HCT116 (cell line): Measurements from ENCODE around the gene FAM193B. TPM values are rescaled to one million over a fixed set of nuclear protein-coding genes. Genes with fewer than 3 reads are reported as not detected.

Experiments used
- ATAC-seq: fragments of 200-7000 bp; cut with Tn5 transposase; 2 replicates; pipeline ENCODE4 v1.9.1; 2020; ENCODE audit warnings: mild to moderate bottlenecking, moderate library complexity
- BruUV-seq: library from RNA; stranded (reverse); fragments of 400-500 nt; replicated peaks from 2 replicates; lab custom pipeline; 2021; lab: Mats Ljungman, UMichigan
- CTCF ChIA-PET: fragments of 300-600 bp; sonication (Branson Sonifier 250); formaldehyde crosslinking; loops from one replicate; lab custom pipeline; 2021; ENCODE audit warnings: antibody characterized with exemption; lab: Charles Lee
- POLR2A ChIA-PET: fragments of 300-600, 350-600 bp; sonication (Branson Sonifier 250); formaldehyde crosslinking; loops from one replicate; lab custom pipeline; 2021; ENCODE audit warnings: antibody characterized with exemption; lab: Charles Lee
- RAD21 ChIA-PET, 2 experiments: fragments of 300-600 bp; sonication (Branson Sonifier 250); formaldehyde crosslinking; loops; one replicate each; lab custom pipeline; 2023; ENCODE audit warnings: low total read pairs in 2 of 2; ENCODE audit not compliant: uncharacterized antibody in 2 of 2, unreplicated experiment in 2 of 2, low non-redundant PET in 1 of 2; lab: Charles Lee
- DNase-seq: peaks from one replicate; pipeline ENCODE4 v3.0.0-alpha.2; 2010; ENCODE audit warnings: low read depth, low spot score
- H2AFZ ChIP-seq: fragments of 200-600 bp; shearing (Covaris generic), sonication (generic); 2 replicates; pipeline ENCODE4 v1.6.1; 2017; ENCODE audit warnings: low read depth, mixed run types, mixed read lengths, antibody characterized with exemption, low read length; ENCODE audit not compliant: poor library complexity, severe bottlenecking
- H3K27ac ChIP-seq: 2 replicates; pipeline ENCODE4 v1.5.1; 2012; ENCODE audit warnings: low read depth, low read length
- H3K27me3 ChIP-seq: fragments of 200-600 bp; sonication (generic); 2 replicates; pipeline ENCODE4 v1.6.1; 2016; ENCODE audit warnings: mixed run types, low read length, mixed read lengths; ENCODE audit not compliant: insufficient read depth
- H3K36me3 ChIP-seq, 2 experiments: fragments of 200-500 bp in 1 of 2; fragments of 200-600 bp in 1 of 2; sonication (Bioruptor generic) in 1 of 2; sonication (generic) in 1 of 2; 2 replicates each; pipeline versions ENCODE4 v1.5.1 to v1.6.1; 2014 to 2016; ENCODE audit warnings: low read length in 2 of 2, inconsistent platforms in 1 of 2, mixed read lengths in 1 of 2, mixed run types in 1 of 2; ENCODE audit not compliant: insufficient read depth in 2 of 2, control insufficient read depth in 1 of 2
- H3K4me1 ChIP-seq, 2 experiments: fragments of 200-600 bp in 1 of 2; sonication (generic) in 1 of 2; 2 replicates each; pipeline versions ENCODE4 v1.5.1 to v1.6.1; 2012 to 2017; ENCODE audit warnings: low read length in 2 of 2, inconsistent platforms in 1 of 2, mild to moderate bottlenecking in 1 of 2, mixed read lengths in 1 of 2, mixed run types in 1 of 2, moderate library complexity in 1 of 2; ENCODE audit not compliant: insufficient read depth in 2 of 2, control insufficient read depth in 1 of 2
- H3K4me2 ChIP-seq: fragments of 200-600 bp; sonication (generic); 2 replicates; pipeline ENCODE4 v1.6.1; 2017; ENCODE audit warnings: mixed run types, low read length, mixed read lengths
- H3K4me3 ChIP-seq, 2 experiments: fragments of 200-600 bp in 1 of 2; sonication (generic) in 1 of 2; replicated peaks in 1 of 2; 2 replicates each; pipeline ENCODE4 v1.5.1; 2011 to 2016; ENCODE audit warnings: low read length in 2 of 2, control low read depth in 1 of 2, low read depth in 1 of 2, mild to moderate bottlenecking in 1 of 2, mixed read lengths in 1 of 2, mixed run types in 1 of 2
- H3K79me2 ChIP-seq: fragments of 200-600 bp; sonication (generic); 2 replicates; pipeline ENCODE4 v1.6.1; 2017; ENCODE audit warnings: mild to moderate bottlenecking, mixed run types, low read length, moderate library complexity, mixed read lengths; ENCODE audit not compliant: insufficient read depth
- H3K9ac ChIP-seq: fragments of 200-600 bp; sonication (generic); 2 replicates; pipeline ENCODE4 v1.6.1; 2016; ENCODE audit warnings: low read length, mixed read lengths
- H3K9me2 ChIP-seq: fragments of 200-600 bp; sonication (generic), shearing (Covaris generic); 2 replicates; pipeline ENCODE4 v1.6.1; 2017; ENCODE audit warnings: mixed run types, mild to moderate bottlenecking, moderate library complexity; ENCODE audit not compliant: insufficient read depth
- H3K9me3 ChIP-seq, 2 experiments: fragments of 200-500 bp in 1 of 2; fragments of 200-600 bp in 1 of 2; sonication (Bioruptor generic) in 1 of 2; sonication (generic) in 1 of 2; 2 replicates each; pipeline ENCODE4 v1.6.1; 2014 to 2017; ENCODE audit warnings: low read length in 2 of 2, mixed read lengths in 2 of 2, inconsistent platforms in 1 of 2, low read depth in 1 of 2, mild to moderate bottlenecking in 1 of 2, mixed run types in 1 of 2, moderate library complexity in 1 of 2; ENCODE audit not compliant: control insufficient read depth in 1 of 2, insufficient read depth in 1 of 2
- H4K20me1 ChIP-seq: fragments of 200-600 bp; sonication (generic), shearing (Covaris generic); 2 replicates; pipeline ENCODE4 v1.6.1; 2017; ENCODE audit warnings: mixed run types, mild to moderate bottlenecking, moderate library complexity; ENCODE audit not compliant: insufficient read depth
- ATF3 ChIP-seq: IDR thresholded peaks from 2 replicates; pipeline ENCODE4 v1.6.1; 2012
- CEBPB ChIP-seq: IDR thresholded peaks from 2 replicates; pipeline ENCODE4 v1.6.1; 2012; ENCODE audit warnings: low read depth
- EGR1 ChIP-seq: IDR thresholded peaks from 2 replicates; pipeline ENCODE4 v1.6.1; 2012; ENCODE audit warnings: low read depth
- FOSL1 ChIP-seq: IDR thresholded peaks from 2 replicates; pipeline ENCODE4 v1.6.1; 2012; ENCODE audit warnings: low read depth
- JUND ChIP-seq: IDR thresholded peaks from 2 replicates; pipeline ENCODE4 v1.6.1; 2012
- POLR2AphosphoS5 ChIP-seq: IDR thresholded peaks from 2 replicates; pipeline ENCODE4 v1.6.1; 2011; ENCODE audit warnings: mild to moderate bottlenecking, low read depth, low read length, moderate library complexity
- RAD21 ChIP-seq: IDR thresholded peaks from 2 replicates; pipeline ENCODE4 v1.6.1; 2012; ENCODE audit warnings: low read depth, mild to moderate bottlenecking
- SIN3A ChIP-seq: IDR thresholded peaks from 2 replicates; pipeline ENCODE4 v1.6.1; 2012; ENCODE audit warnings: low read depth
- SP1 ChIP-seq: IDR thresholded peaks from 2 replicates; pipeline ENCODE4 v1.6.1; 2012; ENCODE audit warnings: low read depth
- SRF ChIP-seq: IDR thresholded peaks from 2 replicates; pipeline ENCODE4 v1.6.1; 2012; ENCODE audit warnings: low read depth
- TCF7L2 ChIP-seq: IDR thresholded peaks from 2 replicates; pipeline ENCODE4 v1.7.0; 2011; ENCODE audit warnings: borderline replicate concordance, inconsistent platforms; ENCODE audit not compliant: insufficient read depth, insufficient read length; ENCODE audit errors: extremely low read depth
- ZFX ChIP-seq: fragments of 450-650 bp; IDR thresholded peaks from 2 replicates; pipeline ENCODE4 v1.6.1; 2017
- intact Hi-C: fragments of 100-400 bp; cut with micrococcal nuclease; formaldehyde crosslinking; loops from 2 replicates; pipeline ENCODE4 v1.10.0; 2022
- total RNA-seq: library from RNA; stranded (reverse); gene quantifications from one replicate; pipeline ENCODE4 v1.2.1, GENCODE V29; 2021; ENCODE audit not compliant: unreplicated experiment
- TF ChIP-seq, protein P1 (sequence below): IDR thresholded peaks from 2 replicates; pipeline ENCODE4 v1.6.1; 2012; ENCODE audit warnings: low read depth

FAM193B gene
- total RNA-seq, 1 experiment from 2014 or later: 54.0 TPM

- no peaks in the 10 kb centered on the region for H3K79me2 ChIP-seq
- DNase-seq (no peak), ATAC-seq (no peak)
- ChIA-PET RAD21 (no interaction called here), CTCF (interaction anchor here (1.0 to 2.9 kb wide), 4 partner anchors 17 to 89 kb away, joined by 3 to 11 read pairs (median 4); no protein-coding TSS in a partner anchor), POLR2A (interaction anchor here (1.9 to 6.3 kb wide), 2 partner anchors 8 to 16 kb away, joined by 5 to 54 read pairs; partner anchors contain the start of gene PDLIM7)
- H3K9me3 ChIP-seq: no peaks in the 10 kb centered on the region
- no peak overlapping the region for H3K4me3 ChIP-seq
- H3K4me2 ChIP-seq: no peak overlapping the region
- intact Hi-C loops: no loop called here
- H3K36me3 ChIP-seq: no peaks in the 10 kb centered on the region
- H3K9ac ChIP-seq: no peak overlapping the region
- H3K27ac ChIP-seq: no peak overlapping the region
- no peaks in the 10 kb centered on the region for H3K9me2 ChIP-seq
- no peaks in the 10 kb centered on the region for H3K27me3 ChIP-seq
- no peaks in the 10 kb centered on the region for H4K20me1 ChIP-seq
- TF ChIP-seq SRF (no peak), POLR2AphosphoS5 (peak; percentile 39)
- BruUV-seq: no TSS peak
- peaks cover 2 to 21% of the 10 kb centered on the region in 2 experiments; a peak in 2 of 4 replicates for H3K4me1 ChIP-seq
- no peak overlapping the region for H2AFZ ChIP-seq
Measured at GRCh38 chr5:177478711-177479646, 75.4 kb downstream of the FAM193B start.

DNA sequence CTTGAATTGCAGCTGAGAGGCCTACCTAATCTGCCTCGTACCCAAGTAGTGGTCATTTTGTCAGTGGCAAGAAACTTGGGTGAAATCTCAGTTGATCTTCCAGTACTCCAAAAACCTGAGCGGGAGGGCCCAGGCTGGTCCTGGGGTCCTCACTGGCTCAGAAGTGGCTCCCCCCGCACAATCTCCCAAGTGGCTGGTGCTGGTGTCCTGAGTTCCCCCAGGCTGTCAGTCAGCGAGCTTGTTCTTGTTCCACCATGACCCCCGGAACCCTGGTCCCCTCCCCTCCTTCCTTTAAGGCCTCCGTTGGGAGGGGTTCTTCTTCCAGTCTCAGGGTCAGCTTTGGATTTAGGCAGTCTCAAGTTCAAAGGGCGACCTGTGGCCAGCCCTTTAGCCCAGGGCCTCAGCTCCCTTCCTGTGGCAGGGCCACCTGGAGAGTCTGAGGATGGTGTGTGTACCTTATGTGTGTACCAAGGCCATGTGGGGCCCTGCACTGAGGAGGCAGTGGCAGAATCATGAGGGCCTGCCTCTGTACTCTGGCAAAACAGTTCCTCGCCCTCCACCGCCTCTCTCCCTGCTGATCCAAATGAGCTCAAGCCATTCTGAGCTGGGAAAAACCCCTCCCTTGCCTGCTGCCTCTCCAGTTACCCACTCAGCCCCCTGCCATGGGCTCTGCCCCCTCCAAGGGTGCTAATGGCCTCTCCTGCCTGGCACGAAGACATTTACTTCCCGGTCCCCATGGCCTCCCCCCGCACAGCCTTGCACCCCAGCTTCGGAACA is 76.5 kb downstream of the FAM193B start:
- RAD21 ChIA-PET: no interaction called here
- no peak for ATAC-seq
- no TSS peak for BruUV-seq
- H3K9ac ChIP-seq: no peak overlapping the region
- no peak for DNase-seq
- POLR2A ChIA-PET: interaction anchor here (1.9 to 6.3 kb wide), 2 partner anchors 9 to 17 kb away, joined by 5 to 54 read pairs; partner anchors contain the start of gene PDLIM7
- H3K27ac ChIP-seq: no peak overlapping the region
- H3K9me3 ChIP-seq: no peaks in the 10 kb centered on the region
- no peaks in the 10 kb centered on the region for H4K20me1 ChIP-seq
- peaks cover 4 to 23% of the 10 kb centered on the region in 2 experiments; a peak in 2 of 4 replicates for H3K4me1 ChIP-seq
- H3K79me2 ChIP-seq: no peaks in the 10 kb centered on the region
- H3K36me3 ChIP-seq: no peaks in the 10 kb centered on the region
- CTCF ChIA-PET: interaction anchor here (1.1 to 2.9 kb wide), 4 partner anchors 18 to 88 kb away, joined by 3 to 11 read pairs (median 6); partner anchors contain the start of gene PDLIM7
- no peak overlapping the region for H3K4me3 ChIP-seq
- H3K27me3 ChIP-seq: no peaks in the 10 kb centered on the region
- H3K9me2 ChIP-seq: no peaks in the 10 kb centered on the region
- intact Hi-C loops: no loop called here
- no peak for TF ChIP-seq SP1
- TF ChIP-seq ATF3: no peak
- no peak for TF ChIP-seq POLR2AphosphoS5
- no peak for TF ChIP-seq SIN3A
- no peak for TF ChIP-seq ZFX
- TF ChIP-seq FOSL1: no peak
- no peak for TF ChIP-seq EGR1
- no peak for TF ChIP-seq TCF7L2
- no peak for TF ChIP-seq RAD21
- TF ChIP-seq, protein P1, sequence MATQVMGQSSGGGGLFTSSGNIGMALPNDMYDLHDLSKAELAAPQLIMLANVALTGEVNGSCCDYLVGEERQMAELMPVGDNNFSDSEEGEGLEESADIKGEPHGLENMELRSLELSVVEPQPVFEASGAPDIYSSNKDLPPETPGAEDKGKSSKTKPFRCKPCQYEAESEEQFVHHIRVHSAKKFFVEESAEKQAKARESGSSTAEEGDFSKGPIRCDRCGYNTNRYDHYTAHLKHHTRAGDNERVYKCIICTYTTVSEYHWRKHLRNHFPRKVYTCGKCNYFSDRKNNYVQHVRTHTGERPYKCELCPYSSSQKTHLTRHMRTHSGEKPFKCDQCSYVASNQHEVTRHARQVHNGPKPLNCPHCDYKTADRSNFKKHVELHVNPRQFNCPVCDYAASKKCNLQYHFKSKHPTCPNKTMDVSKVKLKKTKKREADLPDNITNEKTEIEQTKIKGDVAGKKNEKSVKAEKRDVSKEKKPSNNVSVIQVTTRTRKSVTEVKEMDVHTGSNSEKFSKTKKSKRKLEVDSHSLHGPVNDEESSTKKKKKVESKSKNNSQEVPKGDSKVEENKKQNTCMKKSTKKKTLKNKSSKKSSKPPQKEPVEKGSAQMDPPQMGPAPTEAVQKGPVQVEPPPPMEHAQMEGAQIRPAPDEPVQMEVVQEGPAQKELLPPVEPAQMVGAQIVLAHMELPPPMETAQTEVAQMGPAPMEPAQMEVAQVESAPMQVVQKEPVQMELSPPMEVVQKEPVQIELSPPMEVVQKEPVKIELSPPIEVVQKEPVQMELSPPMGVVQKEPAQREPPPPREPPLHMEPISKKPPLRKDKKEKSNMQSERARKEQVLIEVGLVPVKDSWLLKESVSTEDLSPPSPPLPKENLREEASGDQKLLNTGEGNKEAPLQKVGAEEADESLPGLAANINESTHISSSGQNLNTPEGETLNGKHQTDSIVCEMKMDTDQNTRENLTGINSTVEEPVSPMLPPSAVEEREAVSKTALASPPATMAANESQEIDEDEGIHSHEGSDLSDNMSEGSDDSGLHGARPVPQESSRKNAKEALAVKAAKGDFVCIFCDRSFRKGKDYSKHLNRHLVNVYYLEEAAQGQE: no peak
- TF ChIP-seq JUND: no peak
- no peak for TF ChIP-seq CEBPB
- H3K4me2 ChIP-seq: no peak overlapping the region
- no peak overlapping the region for H2AFZ ChIP-seq
